Stimulated activated naive CD4-positive, alpha-beta T cell treated with Interleukin-2 at 50 U/mL for 16 hours (primary cell): ENCODE results near the gene ESPNL.

ENCODE experiments used
- DNase-seq: peaks from one replicate; lab custom pipeline; 2025; lab: John Stamatoyannopoulos, UW

The ESPNL gene

DNA sequence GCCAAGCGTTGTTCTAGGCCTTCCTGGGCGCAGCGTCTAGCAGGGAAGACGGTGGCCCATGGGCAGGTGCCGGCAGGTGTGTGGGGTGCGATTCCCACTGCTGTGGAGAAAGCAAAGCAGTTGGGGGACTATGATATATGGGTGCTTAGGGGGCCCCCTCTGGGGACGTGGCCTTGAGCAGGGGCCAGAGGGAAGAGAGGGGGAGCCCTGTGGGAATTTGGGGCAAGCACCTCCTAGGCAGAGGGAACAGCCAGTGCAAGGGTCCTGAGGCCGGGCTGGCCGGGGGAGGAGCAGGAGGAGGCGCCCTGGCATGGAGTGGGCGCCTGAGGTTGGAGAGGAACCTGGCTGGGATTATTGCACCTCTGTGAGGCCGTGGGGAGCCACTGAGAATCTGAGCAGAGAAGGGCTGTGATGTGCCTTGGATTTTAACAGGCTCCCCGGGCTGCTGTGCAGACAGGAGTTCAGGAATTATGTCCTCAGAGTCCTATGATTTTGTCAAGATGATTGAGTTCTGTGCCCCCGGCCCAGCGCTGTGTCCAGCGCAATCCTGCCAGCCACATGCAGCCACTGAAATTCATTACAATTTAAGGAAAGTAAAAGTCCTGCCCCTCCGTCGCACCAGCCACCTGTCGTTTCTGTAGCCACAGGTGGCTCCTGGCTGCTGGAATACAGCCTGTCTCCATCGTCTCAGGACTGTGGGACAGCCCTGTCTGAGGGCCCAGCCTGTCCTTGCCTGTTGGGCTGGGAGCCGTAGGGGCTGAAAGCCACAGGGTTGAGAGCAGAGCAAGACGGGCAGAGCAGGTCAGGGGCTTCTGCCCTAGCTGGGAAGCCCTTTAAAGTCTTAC is 29.2 kb downstream of the ESPNL start:
- no peak for DNase-seq

GRCh38 chr2:238130111-238130695 is 30.1 kb downstream of the ESPNL start:
- no peak for DNase-seq

DNA sequence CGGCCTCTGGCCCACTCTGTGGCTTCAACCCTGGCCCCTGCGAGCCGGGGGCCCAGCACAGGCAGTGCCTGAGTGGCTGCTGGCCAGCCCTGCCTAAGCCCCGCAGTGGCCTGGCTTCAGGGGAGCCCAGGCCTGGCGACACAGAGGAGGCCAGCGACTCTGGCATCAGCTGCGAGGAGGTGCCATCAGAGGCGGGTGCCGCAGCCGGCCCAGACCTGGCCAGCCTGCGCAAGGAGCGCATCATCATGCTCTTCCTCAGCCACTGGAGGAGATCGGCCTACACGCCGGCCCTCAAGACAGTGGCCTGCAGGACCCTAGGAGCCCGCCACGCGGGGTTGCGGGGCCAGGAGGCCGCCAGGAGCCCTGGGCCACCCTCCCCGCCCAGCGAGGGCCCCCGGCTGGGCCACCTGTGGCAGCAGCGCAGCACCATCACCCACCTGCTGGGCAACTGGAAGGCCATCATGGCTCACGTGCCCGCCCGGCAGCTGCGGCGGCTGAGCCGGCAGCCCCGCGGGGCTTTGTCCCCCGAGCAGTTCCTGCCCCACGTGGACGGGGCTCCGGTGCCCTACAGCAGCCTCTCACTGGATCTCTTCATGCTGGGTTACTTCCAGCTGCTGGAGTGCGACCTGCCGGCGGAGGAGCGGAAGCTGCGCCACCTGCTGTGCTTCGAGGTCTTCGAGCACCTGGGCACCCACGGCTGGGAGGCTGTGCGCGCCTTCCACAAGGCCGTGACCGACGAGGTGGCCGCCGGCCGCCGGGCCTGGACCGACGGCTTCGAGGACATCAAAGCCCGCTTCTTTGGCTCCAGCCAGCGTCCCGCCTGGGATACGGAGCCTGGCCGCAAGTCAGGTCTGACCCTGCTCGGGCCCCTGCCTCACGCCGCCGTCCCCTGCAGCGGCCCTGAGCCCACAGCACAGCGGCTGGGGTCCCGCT is 30.8 kb downstream of the ESPNL start:
- DNase-seq: no peak

DNA sequence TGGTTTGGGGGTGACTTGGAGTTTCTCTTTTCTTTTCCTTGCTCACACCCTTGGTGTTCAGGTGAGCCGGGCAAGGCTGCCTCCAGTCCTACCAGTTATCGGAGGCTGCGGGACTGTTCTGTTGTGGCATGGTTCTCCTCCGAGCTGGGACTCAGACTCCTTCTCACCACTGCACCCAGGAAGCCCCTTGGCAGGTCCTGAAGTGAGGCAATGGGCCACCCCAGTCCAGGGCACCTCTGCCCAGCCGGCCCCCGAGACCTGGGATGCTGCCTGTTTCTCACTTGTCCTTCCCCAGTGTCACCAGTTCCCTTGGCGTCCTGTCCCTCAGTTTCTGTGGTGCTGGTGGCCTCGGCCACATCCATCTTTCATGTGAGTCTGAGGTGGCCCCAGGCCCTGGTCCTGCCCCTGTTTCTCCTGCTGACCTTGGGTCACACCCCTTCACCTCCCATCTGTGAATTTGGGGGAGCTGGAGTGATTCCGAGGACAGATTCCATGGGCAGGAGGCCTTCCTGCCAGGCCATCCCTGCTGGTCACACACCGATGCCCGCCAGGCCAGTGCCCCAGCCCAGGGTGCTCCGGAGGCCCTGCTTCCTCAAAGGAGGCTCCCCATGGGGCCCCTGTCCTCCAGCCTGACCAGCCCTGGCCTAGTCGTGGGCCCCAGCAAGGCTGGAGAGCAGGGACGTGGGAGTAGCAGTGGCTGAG is 31.8 kb downstream of the ESPNL start:
- no peak for DNase-seq

- no peak for DNase-seq
Observed at GRCh38 chr2:238132463-238133450, 32.6 kb downstream of the ESPNL start.

GRCh38 chr2:238133499-238134392 is 33.6 kb downstream of the ESPNL start:
- DNase-seq: no peak

DNA sequence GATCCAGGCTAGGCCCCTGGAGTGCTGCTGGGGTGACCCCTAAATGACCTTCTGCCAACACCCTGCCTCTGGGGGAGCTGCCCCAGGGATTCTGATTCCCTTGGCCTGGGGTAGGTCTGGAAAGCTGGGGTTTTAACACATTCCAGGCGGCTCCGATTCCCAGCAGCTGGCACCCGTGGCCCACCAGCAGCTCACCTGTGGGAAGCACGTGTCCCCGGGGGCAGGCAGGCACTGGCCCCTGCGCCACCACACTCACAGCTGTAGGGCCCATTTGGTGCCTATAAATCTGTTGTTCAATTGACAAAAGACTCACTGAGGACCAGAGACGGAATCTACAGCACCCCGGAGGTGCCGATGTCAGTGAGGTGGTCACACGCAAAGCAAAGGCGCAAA is 34.2 kb downstream of the ESPNL start:
- no peak for DNase-seq

DNA sequence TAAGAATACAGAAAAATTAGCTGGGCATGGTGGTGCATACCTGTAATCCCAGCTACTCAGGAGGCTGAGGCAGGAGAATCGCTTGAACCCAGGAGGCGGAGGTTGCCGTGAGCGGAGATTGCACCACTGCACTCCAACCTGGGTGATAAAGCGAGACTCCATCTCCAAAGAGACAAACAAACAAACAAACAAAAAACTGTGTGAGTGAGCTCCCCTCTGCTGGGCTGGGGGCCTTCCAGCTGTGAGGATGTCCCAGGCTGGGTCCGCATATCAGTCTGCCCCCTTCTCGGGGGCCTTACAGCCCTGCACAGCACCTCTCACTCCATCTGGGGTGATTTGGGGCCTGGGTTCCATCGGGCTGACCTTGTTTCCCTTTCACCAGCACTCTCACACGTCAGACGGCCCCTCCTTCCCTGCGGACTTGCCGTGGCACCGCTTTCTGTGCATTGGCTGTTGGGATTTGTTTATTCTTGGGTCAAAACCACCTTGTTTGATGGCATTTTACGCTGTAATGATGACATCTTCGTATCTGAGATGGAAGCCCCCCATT is 35.5 kb downstream of the ESPNL start:
- no peak for DNase-seq

- no peak for DNase-seq
Observed at GRCh38 chr2:238136820-238137537, 36.8 kb downstream of the ESPNL start.

DNA sequence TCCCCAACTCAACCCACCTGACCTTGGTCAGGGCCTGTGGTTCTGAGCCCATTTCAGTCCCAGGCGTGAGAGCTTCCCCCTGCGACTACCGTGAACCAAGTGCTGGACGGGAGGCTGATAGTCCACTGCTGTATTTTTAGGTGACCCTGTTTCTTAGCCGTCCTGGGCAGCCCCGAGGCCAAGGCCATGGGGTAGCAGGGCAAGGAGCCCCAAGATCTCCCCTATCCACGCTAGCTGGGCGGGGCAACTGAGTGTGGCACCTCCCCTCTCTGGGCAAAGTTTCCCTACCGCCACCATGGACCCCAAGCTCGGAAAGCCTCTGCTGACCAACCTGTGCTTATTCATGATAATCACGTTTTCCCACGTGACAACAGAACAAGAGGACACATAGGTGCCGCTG is 37.7 kb downstream of the ESPNL start:
- DNase-seq: no peak

DNA sequence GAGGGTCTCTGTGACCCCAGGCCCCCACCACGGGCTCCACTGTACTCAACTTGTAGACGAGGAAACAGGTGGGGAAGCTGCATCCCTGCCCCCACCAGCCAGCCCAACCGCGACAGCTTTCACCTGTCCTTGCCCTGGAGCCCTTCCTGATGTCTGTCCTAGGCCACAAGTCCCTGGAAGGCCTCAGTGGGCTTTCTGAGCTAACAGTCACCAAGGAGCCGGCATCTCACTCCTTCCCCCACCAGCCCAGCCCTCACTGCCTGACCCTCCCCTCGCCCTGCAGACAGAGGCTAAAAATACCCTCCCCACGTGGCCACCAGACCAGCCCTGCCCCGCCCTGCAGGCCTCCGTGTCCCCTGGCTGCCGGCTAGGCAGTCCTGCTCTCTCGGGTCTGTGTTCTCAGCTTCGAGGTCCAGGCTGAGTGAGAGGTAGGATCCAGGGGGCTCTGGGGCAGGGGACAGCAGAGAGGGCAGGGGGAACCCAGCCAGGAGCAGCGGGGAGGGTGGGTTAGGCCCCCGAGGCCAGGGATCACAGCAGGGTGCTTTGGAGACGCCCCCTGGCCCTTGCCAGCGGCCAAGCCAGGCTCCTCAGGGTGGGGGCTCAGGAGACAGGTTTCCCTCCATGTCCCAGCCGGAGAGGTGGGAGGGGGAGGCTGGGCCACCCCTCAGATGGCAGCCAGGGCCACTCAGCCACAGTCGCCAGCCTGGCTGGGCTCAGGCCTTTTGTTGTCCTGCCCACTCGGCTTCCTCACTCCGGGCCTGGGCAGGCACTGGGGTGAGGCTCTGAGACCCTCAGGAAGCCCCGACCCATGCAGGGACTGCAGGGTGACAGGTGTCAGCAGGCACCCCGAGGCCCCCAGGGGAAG is 38.4 kb downstream of the ESPNL start, which contains the start of gene KLHL30:
KLHL30 (plus strand) TSS at position 338 of the 865 bp plus-strand sequence. CDS start 2,087 bp downstream, outside the sequence.
- DNase-seq: no peak

DNA sequence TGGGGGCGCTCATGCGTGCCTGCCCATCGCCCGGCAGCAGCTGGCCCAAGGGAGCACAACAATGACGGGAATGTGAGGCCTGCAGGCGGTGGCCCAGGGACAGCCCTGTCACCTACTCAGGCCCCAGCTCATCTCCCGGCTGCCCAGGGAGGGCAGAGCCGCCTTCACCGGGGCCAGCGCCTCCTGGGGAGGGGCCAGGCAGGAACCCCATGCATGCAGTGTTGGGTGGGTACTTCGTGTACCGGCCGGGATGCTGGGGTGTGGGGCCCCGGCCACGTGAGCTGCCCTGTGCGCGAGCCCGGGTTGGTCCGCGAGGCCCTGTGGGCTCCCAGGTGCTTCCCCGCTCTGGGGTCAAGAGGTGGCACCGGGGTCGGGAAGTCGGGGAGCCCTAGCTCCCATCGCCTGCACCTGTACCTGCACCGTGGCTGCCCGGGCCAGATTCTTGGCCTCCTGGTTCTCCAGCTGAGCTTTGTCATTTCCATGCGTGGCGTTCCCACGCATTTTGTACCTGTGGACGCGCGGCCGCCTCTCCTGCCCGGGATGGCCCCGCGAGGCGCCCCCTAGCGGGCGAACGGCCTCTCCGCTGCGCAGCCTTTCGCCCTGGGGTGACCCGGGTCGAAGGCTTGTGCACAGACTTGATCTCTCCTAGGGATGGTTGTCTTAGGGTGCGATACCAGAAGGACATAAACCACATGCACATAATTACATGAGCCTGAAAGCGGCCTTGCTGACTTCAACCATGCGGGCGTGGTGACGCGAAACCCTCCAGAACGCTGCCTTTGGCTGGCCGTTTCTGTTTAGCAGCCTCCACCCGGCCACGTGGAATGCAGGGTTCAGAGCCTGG is 39.3 kb downstream of the ESPNL start:
- no peak for DNase-seq

DNA sequence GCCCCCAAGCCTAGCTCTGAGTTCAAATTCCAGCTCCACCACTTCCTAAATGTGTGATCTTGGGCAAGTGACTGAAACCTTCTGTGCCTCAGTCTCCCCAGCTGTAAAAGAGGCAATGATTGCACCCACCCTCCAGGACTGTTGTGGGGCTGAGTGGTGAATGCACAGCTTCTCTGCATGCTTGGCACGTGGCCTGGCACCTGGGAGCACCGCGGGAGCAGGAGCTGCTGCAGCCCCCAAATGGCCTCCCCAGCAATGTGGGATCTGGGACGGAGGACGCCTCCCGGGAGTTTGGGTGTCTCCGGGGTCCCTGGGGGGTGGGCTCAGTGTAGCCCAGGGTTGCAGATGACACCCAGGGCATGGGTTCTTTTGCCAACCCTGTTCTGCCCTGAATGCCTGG is 39.9 kb downstream of the ESPNL start:
- no peak for DNase-seq

- no peak for DNase-seq
Observed at GRCh38 chr2:238140721-238141540, 40.8 kb downstream of the ESPNL start.

DNA sequence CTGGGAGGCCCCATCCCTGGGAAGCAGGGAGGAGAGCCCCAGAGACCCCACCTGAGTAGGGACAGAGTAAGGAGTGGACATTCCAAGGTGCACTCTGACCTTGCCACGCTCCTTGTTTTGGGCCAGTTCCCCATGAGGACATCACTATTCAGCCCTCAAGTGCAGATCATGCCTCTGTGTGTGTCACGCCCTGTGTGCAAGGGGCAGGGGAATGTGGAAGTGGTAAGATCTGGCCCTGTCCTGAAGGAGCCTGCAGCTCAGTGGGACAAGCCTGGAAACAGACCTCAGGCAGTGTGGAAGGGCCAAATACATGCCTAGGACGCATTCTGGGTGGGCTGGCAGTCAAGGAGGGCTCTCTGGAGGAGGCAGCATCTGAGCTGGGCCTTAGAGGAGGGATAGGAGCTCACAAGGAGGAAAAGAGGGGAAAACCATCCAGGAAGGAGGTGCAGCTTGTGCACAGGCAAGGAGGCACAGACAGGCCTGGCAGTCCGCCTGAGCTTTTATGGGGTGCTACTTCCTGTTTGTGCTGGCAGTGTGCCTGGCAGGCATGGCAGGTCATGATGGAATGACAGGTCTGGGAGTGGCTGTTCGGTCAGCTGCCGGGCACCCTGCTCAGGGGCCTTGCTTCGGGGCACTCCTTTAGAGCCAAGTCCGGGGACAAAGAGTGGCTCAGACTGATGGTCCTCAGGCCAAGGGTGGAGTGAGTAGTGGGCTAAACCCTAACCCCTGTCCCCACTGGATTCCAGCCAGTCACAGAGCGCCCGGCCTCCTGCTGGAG is 41.6 kb downstream of the ESPNL start:
- DNase-seq: no peak
